Ectodermal cell (in vitro differentiated cells): ENCODE results near the gene FAIM.

Source experiments
- H3K27ac ChIP-seq: 2 replicates; pipeline ENCODE4 v1.7.0; 2013; ENCODE audit warnings: mild to moderate bottlenecking, low read depth, low read length; ENCODE audit not compliant: insufficient read depth, poor library complexity, severe bottlenecking
- H3K27me3 ChIP-seq: 2 replicates; pipeline ENCODE4 v1.7.0; 2013; ENCODE audit warnings: mild to moderate bottlenecking, low read length; ENCODE audit not compliant: insufficient read depth, control insufficient read depth, poor library complexity, severe bottlenecking
- H3K36me3 ChIP-seq: one replicate; pipeline ENCODE4 v1.7.0; 2013; ENCODE audit warnings: low read length; ENCODE audit not compliant: control insufficient read depth, insufficient read depth
- H3K4me1 ChIP-seq: one replicate; pipeline ENCODE4 v1.7.0; 2013; ENCODE audit warnings: low read length; ENCODE audit not compliant: control insufficient read depth, insufficient read depth
- H3K4me3 ChIP-seq: 2 replicates; pipeline ENCODE4 v1.7.0; 2013; ENCODE audit warnings: low read depth, low read length, control low read depth; ENCODE audit not compliant: insufficient read depth
- H3K9me3 ChIP-seq: 2 replicates; pipeline ENCODE4 v1.7.0; 2013; ENCODE audit warnings: mild to moderate bottlenecking, low read length, moderate library complexity; ENCODE audit not compliant: control insufficient read depth
- WGBS, 2 experiments: methylation state at CpG; one replicate each; pipeline ENCODE4 v1.1.7; 2013; ENCODE audit warnings: missing lambda C conversion rate in 2 of 2; 5-methylcytosine and 5-hydroxymethylcytosine counted together

The FAIM gene

GRCh38 chr3:138640537-138640936 is 32.0 kb downstream of the FAIM start:
- Histone ChIP-seq H3K36me3 (no peaks in the 10 kb centered on the region), H3K4me1 (no peaks in the 10 kb centered on the region), H3K9me3 (no peaks in the 10 kb centered on the region), H3K4me3 (no peak overlapping the region), H3K27me3 (no peaks in the 10 kb centered on the region), H3K27ac (no peak overlapping the region)
- WGBS, 2 experiments: 93% methylated on average over 4 of the region's 4 CpGs

- Histone ChIP-seq H3K9me3 (no peaks in the 10 kb centered on the region), H3K27ac (no peak overlapping the region), H3K27me3 (no peaks in the 10 kb centered on the region), H3K4me3 (no peak overlapping the region), H3K36me3 (no peaks in the 10 kb centered on the region), H3K4me1 (no peaks in the 10 kb centered on the region)
- WGBS, 2 experiments: 92 to 94% methylated on average over 2 to 4 of the region's 4 CpGs
Measured at GRCh38 chr3:138642226-138642926, 33.8 kb downstream of the FAIM start.

GRCh38 chr3:138642927-138643253 is 34.3 kb downstream of the FAIM start:
- H3K36me3 ChIP-seq: no peaks in the 10 kb centered on the region
- H3K27me3 ChIP-seq: no peaks in the 10 kb centered on the region
- 88 to 100% methylated on average over 1 of the region's 1 CpG for WGBS, 2 experiments
- no peak overlapping the region for H3K27ac ChIP-seq
- no peak overlapping the region for H3K4me3 ChIP-seq
- H3K9me3 ChIP-seq: no peaks in the 10 kb centered on the region
- H3K4me1 ChIP-seq: no peaks in the 10 kb centered on the region

- peaks cover 13% of the 10 kb centered on the region for H3K36me3 ChIP-seq
- H3K27ac ChIP-seq: no peak overlapping the region
- H3K27me3 ChIP-seq: no peaks in the 10 kb centered on the region
- H3K9me3 ChIP-seq: peaks cover 4% of the 10 kb centered on the region
- H3K4me3 ChIP-seq: no peak overlapping the region
- no peaks in the 10 kb centered on the region for H3K4me1 ChIP-seq
Measured at GRCh38 chr3:138646008-138646407, 37.4 kb downstream of the FAIM start.

- peaks cover 4% of the 10 kb centered on the region for H3K9me3 ChIP-seq
- H3K27ac ChIP-seq: no peak overlapping the region
- H3K4me3 ChIP-seq: no peak overlapping the region
- H3K27me3 ChIP-seq: no peaks in the 10 kb centered on the region
- H3K4me1 ChIP-seq: no peaks in the 10 kb centered on the region
- peaks cover 13% of the 10 kb centered on the region for H3K36me3 ChIP-seq
Measured at GRCh38 chr3:138646513-138646912, 37.9 kb downstream of the FAIM start.

- H3K27me3 ChIP-seq: no peaks in the 10 kb centered on the region
- 95 to 97% methylated on average over 5 of the region's 5 CpGs for WGBS, 2 experiments
- peaks cover 13% of the 10 kb centered on the region for H3K36me3 ChIP-seq
- peaks cover 4% of the 10 kb centered on the region for H3K9me3 ChIP-seq
- no peak overlapping the region for H3K27ac ChIP-seq
- H3K4me1 ChIP-seq: no peaks in the 10 kb centered on the region
- H3K4me3 ChIP-seq: no peak overlapping the region
Measured at GRCh38 chr3:138649134-138649533, 40.6 kb downstream of the FAIM start.

GRCh38 chr3:138653567-138653966 is 45.0 kb downstream of the FAIM start:
- no peak overlapping the region for H3K4me3 ChIP-seq
- H3K27me3 ChIP-seq: no peaks in the 10 kb centered on the region
- H3K36me3 ChIP-seq: peaks cover 20% of the 10 kb centered on the region
- H3K9me3 ChIP-seq: peaks cover 4% of the 10 kb centered on the region
- H3K27ac ChIP-seq: no peak overlapping the region
- no peaks in the 10 kb centered on the region for H3K4me1 ChIP-seq

- Histone ChIP-seq H3K27ac (no peak overlapping the region), H3K9me3 (no peaks in the 10 kb centered on the region), H3K36me3 (peaks cover 7% of the 10 kb centered on the region), H3K4me3 (no peak overlapping the region), H3K27me3 (no peaks in the 10 kb centered on the region), H3K4me1 (no peaks in the 10 kb centered on the region)
- 94 to 98% methylated on average over 2 of the region's 2 CpGs for WGBS, 2 experiments
Measured at GRCh38 chr3:138657508-138657907, 48.9 kb downstream of the FAIM start.

GRCh38 chr3:138668107-138668506 is 59.5 kb downstream of the FAIM start:
- 83 to 97% methylated on average over 1 of the region's 1 CpG for WGBS, 2 experiments

GRCh38 chr3:138670407-138670806 is 61.8 kb downstream of the FAIM start:
- H3K27me3 ChIP-seq: no peaks in the 10 kb centered on the region
- H3K9me3 ChIP-seq: no peaks in the 10 kb centered on the region
- no peak overlapping the region for H3K27ac ChIP-seq
- no peak overlapping the region for H3K4me3 ChIP-seq
- no peaks in the 10 kb centered on the region for H3K36me3 ChIP-seq
- peaks cover 5% of the 10 kb centered on the region for H3K4me1 ChIP-seq

More at GRCh38 chr3:138668107-138668506, 59.5 kb downstream of the FAIM start:
- H3K27me3 ChIP-seq: no peaks in the 10 kb centered on the region
- H3K9me3 ChIP-seq: no peaks in the 10 kb centered on the region
- no peaks in the 10 kb centered on the region for H3K4me1 ChIP-seq
- H3K4me3 ChIP-seq: no peak overlapping the region
- no peak overlapping the region for H3K27ac ChIP-seq
- peaks cover 5% of the 10 kb centered on the region for H3K36me3 ChIP-seq
